Neural cell (in vitro differentiated cells): ENCODE results near the gene COL4A2. TPM values are rescaled to one million over a fixed set of nuclear protein-coding genes. Genes with fewer than 3 reads are reported as not detected.

Source experiments
- H2AFZ ChIP-seq: fragments of 200-600, 300-800 bp; sonication (generic), shearing (Covaris generic); 2 replicates; pipeline ENCODE4 v1.6.0; 2014; ENCODE audit warnings: low read depth, mild to moderate bottlenecking, antibody characterized with exemption, low read length, moderate library complexity
- H3F3A ChIP-seq: fragments of 200-600 bp; shearing (Covaris generic); 2 replicates; pipeline ENCODE4 v1.6.1; 2016; ENCODE audit warnings: mild to moderate bottlenecking, moderate library complexity, mixed read lengths, antibody characterized with exemption, low read length; ENCODE audit not compliant: insufficient read depth, poor library complexity, severe bottlenecking
- H3K27ac ChIP-seq: fragments of 200-600, 300-800 bp; sonication (generic), shearing (Covaris generic); 2 replicates; pipeline ENCODE4 v1.5.1; 2014; ENCODE audit warnings: mild to moderate bottlenecking, low read length, moderate library complexity
- H3K27me3 ChIP-seq: fragments of 300-800, 200-600 bp; sonication (generic), shearing (Covaris generic); 2 replicates; pipeline ENCODE4 v1.6.0; 2014; ENCODE audit warnings: mild to moderate bottlenecking, low read depth, low read length, moderate library complexity; ENCODE audit not compliant: insufficient read depth
- H3K36me3 ChIP-seq: fragments of 300-800, 200-600 bp; sonication (generic), shearing (Covaris generic); 2 replicates; pipeline ENCODE4 v1.5.1; 2014; ENCODE audit warnings: mild to moderate bottlenecking, antibody characterized with exemption, low read length, moderate library complexity; ENCODE audit not compliant: insufficient read depth
- H3K4me2 ChIP-seq: fragments of 300-800, 200-600 bp; sonication (generic), shearing (Covaris generic); 2 replicates; pipeline ENCODE4 v1.6.0; 2014; ENCODE audit warnings: mild to moderate bottlenecking, low read length
- H3K4me3 ChIP-seq: fragments of 300-800, 200-600 bp; sonication (generic), shearing (Covaris generic); 2 replicates; pipeline ENCODE4 v1.5.1; 2014; ENCODE audit warnings: mild to moderate bottlenecking, low read length, moderate library complexity
- H3K79me2 ChIP-seq: fragments of 200-600 bp; shearing (Covaris generic); replicated peaks from 2 replicates; pipeline ENCODE4 v1.6.0; 2014; ENCODE audit warnings: mild to moderate bottlenecking, low read length, moderate library complexity; ENCODE audit not compliant: insufficient read depth
- H3K9ac ChIP-seq: fragments of 300-800, 200-600 bp; sonication (generic), shearing (Covaris generic); 2 replicates; pipeline ENCODE4 v1.6.1; 2016; ENCODE audit warnings: mild to moderate bottlenecking, low read length, mixed read lengths
- H3K9me2 ChIP-seq: fragments of 200-600 bp; shearing (Covaris generic); 2 replicates; pipeline ENCODE4 v1.6.1; 2016; ENCODE audit warnings: mild to moderate bottlenecking, low read length, mixed read lengths; ENCODE audit not compliant: insufficient read depth
- H3K9me3 ChIP-seq: fragments of 200-600, 300-800 bp; sonication (generic), shearing (Covaris generic); 2 replicates; pipeline ENCODE4 v1.6.1; 2016; ENCODE audit warnings: mild to moderate bottlenecking, mixed run types, low read length, moderate library complexity, mixed read lengths
- H4K20me1 ChIP-seq: fragments of 200-600 bp; shearing (Covaris generic); 2 replicates; pipeline ENCODE4 v1.6.1; 2016; ENCODE audit warnings: mild to moderate bottlenecking, mixed run types; ENCODE audit not compliant: insufficient read depth
- CTCF ChIP-seq: fragments of 450-650 bp; IDR thresholded peaks from 2 replicates; pipeline ENCODE4 v1.5.1; 2014; ENCODE audit warnings: antibody characterized with exemption, mild to moderate bottlenecking, moderate library complexity; ENCODE audit not compliant: poor library complexity, severe bottlenecking
- EP300 ChIP-seq: fragments of 450-650 bp; conservative IDR thresholded peaks from 2 replicates; pipeline ENCODE4 v1.6.1; 2014; ENCODE audit warnings: antibody characterized with exemption, mild to moderate bottlenecking, moderate library complexity; ENCODE audit not compliant: poor library complexity, severe bottlenecking
- EZH2 ChIP-seq: fragments of 200-600, 300-800 bp; shearing (Covaris generic), sonication (generic); IDR thresholded peaks from 2 replicates; pipeline ENCODE4 v1.6.1; 2014; ENCODE audit warnings: antibody characterized with exemption, low read length, borderline replicate concordance, mild to moderate bottlenecking; ENCODE audit not compliant: insufficient read depth, poor library complexity, severe bottlenecking
- MXI1 ChIP-seq: fragments of 450-650 bp; conservative IDR thresholded peaks from 2 replicates; pipeline ENCODE4 v1.6.1; 2014; ENCODE audit warnings: antibody characterized with exemption, mild to moderate bottlenecking; ENCODE audit not compliant: poor library complexity, severe bottlenecking
- POLR2AphosphoS5 ChIP-seq: IDR thresholded peaks from 2 replicates; pipeline ENCODE4 v1.6.1; 2012
- RAD21 ChIP-seq: fragments of 450-650 bp; conservative IDR thresholded peaks from 2 replicates; pipeline ENCODE4 v1.6.1; 2014; ENCODE audit warnings: antibody characterized with exemption, mild to moderate bottlenecking, moderate library complexity
- REST ChIP-seq: IDR thresholded peaks from 2 replicates; pipeline ENCODE4 v1.6.1; 2012; ENCODE audit warnings: borderline replicate concordance
- SMC3 ChIP-seq: fragments of 450-650 bp; conservative IDR thresholded peaks from 2 replicates; pipeline ENCODE4 v1.6.1; 2014; ENCODE audit warnings: antibody characterized with exemption, mild to moderate bottlenecking, moderate library complexity; ENCODE audit not compliant: poor library complexity
- TAF1 ChIP-seq: IDR thresholded peaks from 2 replicates; pipeline ENCODE4 v1.6.1; 2012; ENCODE audit warnings: low read depth
- polyA plus RNA-seq: library from polyadenylated mRNA; depleted of rRNA; stranded (reverse); fragments of >200 nt; gene quantifications from 2 replicates; pipeline ENCODE4 v1.2.3, GENCODE V29; 2014

The COL4A2 gene
- polyA plus RNA-seq, 1 donor from 2014 or later: 30.8 TPM

GRCh38 chr13:110280231-110280813 is 26.8 kb upstream of the COL4A2 start:
- Histone ChIP-seq H3K4me3 (no peak overlapping the region), H3K9ac (no peak overlapping the region), H3F3A (no peaks in the 10 kb centered on the region), H3K36me3 (no peaks in the 10 kb centered on the region), H2AFZ (no peak overlapping the region), H3K9me3 (no peaks in the 10 kb centered on the region), H4K20me1 (no peaks in the 10 kb centered on the region), H3K9me2 (no peaks in the 10 kb centered on the region), H3K4me2 (no peak overlapping the region), H3K27me3 (no peaks in the 10 kb centered on the region), H3K79me2 (no peaks in the 10 kb centered on the region), H3K27ac (no peak overlapping the region)
- TF ChIP-seq CTCF (no peak), SMC3 (no peak), EZH2 (no peak), POLR2AphosphoS5 (no peak), REST (no peak), TAF1 (no peak), RAD21 (no peak), EP300 (no peak), MXI1 (no peak)

GRCh38 chr13:110280985-110281688 is 25.9 kb upstream of the COL4A2 start:
- H3K9me3 ChIP-seq: no peaks in the 10 kb centered on the region
- H3K27ac ChIP-seq: no peak overlapping the region

More at GRCh38 chr13:110280985-110281688, 25.9 kb upstream of the COL4A2 start:
- Histone ChIP-seq H3K36me3 (no peaks in the 10 kb centered on the region), H3K9ac (no peak overlapping the region), H3K9me2 (no peaks in the 10 kb centered on the region), H3F3A (no peaks in the 10 kb centered on the region), H4K20me1 (no peaks in the 10 kb centered on the region), H3K79me2 (no peaks in the 10 kb centered on the region), H3K4me3 (no peak overlapping the region), H3K4me2 (no peak overlapping the region), H3K27me3 (no peaks in the 10 kb centered on the region), H2AFZ (no peak overlapping the region)
- TF ChIP-seq EP300 (no peak), TAF1 (no peak), MXI1 (no peak), RAD21 (no peak)
